SK-N-SH (cell line): ENCODE results near the gene FZD10. TPM values are rescaled to one million over a fixed set of nuclear protein-coding genes. Genes with fewer than 3 reads are reported as not detected.

ENCODE experiments used
- CTCF ChIA-PET: fragments of 300-600, 350-600 bp; formaldehyde crosslinking; extraction: SDS; loops from one replicate; lab custom pipeline; 2021; lab: Yijun Ruan, JAX
- POLR2A ChIA-PET: fragments of 350-600 bp; sonication (Branson Sonifier 250); formaldehyde crosslinking; extraction: SDS; loops from one replicate; lab custom pipeline; 2020; ENCODE audit warnings: antibody characterized with exemption, inconsistent platforms; lab: Yijun Ruan, JAX
- DNase-seq: peaks from one replicate; pipeline ENCODE4 v3.0.0; 2012
- H2AFZ ChIP-seq: fragments of 200-600 bp; sonication (generic); 2 replicates; pipeline ENCODE4 v1.8.1; 2016; ENCODE audit warnings: antibody characterized with exemption, mild to moderate bottlenecking, low read depth
- H3F3A ChIP-seq: fragments of 200-600 bp; sonication (generic); replicated peaks from 2 replicates; pipeline ENCODE3; 2016; ENCODE audit warnings: antibody characterized with exemption, mild to moderate bottlenecking; ENCODE audit not compliant: insufficient read depth
- H3K27ac ChIP-seq, 2 experiments: fragments of 200-500 bp in 1 of 2; fragments of 200-600 bp in 1 of 2; sonication (Bioruptor generic) in 1 of 2; sonication (generic), shearing (Covaris generic) in 1 of 2; 2 replicates each; pipeline versions ENCODE4 v1.5.1 to v1.6.1; 2014 to 2016; ENCODE audit warnings: low read depth in 2 of 2, inconsistent platforms in 1 of 2, low read length in 1 of 2, mild to moderate bottlenecking in 1 of 2, mixed read lengths in 1 of 2
- H3K27me3 ChIP-seq: fragments of 200-600 bp; sonication (generic), shearing (Covaris generic); 2 replicates; pipeline ENCODE4 v1.6.1; 2016; ENCODE audit warnings: mixed run types; ENCODE audit not compliant: insufficient read depth
- H3K36me3 ChIP-seq, 2 experiments: fragments of 200-500 bp in 1 of 2; fragments of 200-600 bp in 1 of 2; sonication (Bioruptor generic) in 1 of 2; sonication (generic) in 1 of 2; replicated peaks in 1 of 2; 2 replicates each; pipeline versions ENCODE3 to v1.5.1; 2014 to 2016; ENCODE audit warnings: low read length in 1 of 2, mild to moderate bottlenecking in 1 of 2; ENCODE audit not compliant: insufficient read depth in 2 of 2, control insufficient read depth in 1 of 2
- H3K4me1 ChIP-seq, 2 experiments: fragments of 200-500 bp in 1 of 2; fragments of 200-600 bp in 1 of 2; sonication (Bioruptor generic) in 1 of 2; sonication (generic), shearing (Covaris generic) in 1 of 2; 2 replicates each; pipeline versions ENCODE4 v1.5.1 to v1.6.1; 2014 to 2016; ENCODE audit warnings: low read depth in 1 of 2, low read length in 1 of 2, mixed run types in 1 of 2; ENCODE audit not compliant: insufficient read depth in 2 of 2, control insufficient read depth in 1 of 2
- H3K4me2 ChIP-seq: fragments of 200-600 bp; sonication (generic), shearing (Covaris generic); 2 replicates; pipeline ENCODE4 v1.6.1; 2017; ENCODE audit warnings: mixed run types
- H3K4me3 ChIP-seq, 2 experiments: fragments of 200-500 bp in 1 of 2; fragments of 200-600 bp in 1 of 2; sonication (Bioruptor generic) in 1 of 2; sonication (generic), shearing (Covaris generic) in 1 of 2; 2 replicates each; pipeline versions ENCODE4 v1.5.1 to v1.8.1; 2014 to 2016; ENCODE audit warnings: low read depth in 2 of 2, inconsistent platforms in 1 of 2, low read length in 1 of 2, mild to moderate bottlenecking in 1 of 2, mixed read lengths in 1 of 2, moderate library complexity in 1 of 2
- H3K79me2 ChIP-seq: fragments of 200-600 bp; sonication (generic); 2 replicates; pipeline ENCODE4 v1.8.1; 2017; ENCODE audit warnings: mild to moderate bottlenecking; ENCODE audit not compliant: insufficient read depth
- H3K9ac ChIP-seq: fragments of 200-600 bp; sonication (generic); 2 replicates; pipeline ENCODE4 v1.6.1; 2017; ENCODE audit warnings: mixed run types
- H3K9me2 ChIP-seq: fragments of 200-600 bp; sonication (generic); 2 replicates; pipeline ENCODE4 v1.6.1; 2017; ENCODE audit warnings: mixed run types
- H3K9me3 ChIP-seq: fragments of 200-600 bp; sonication (generic); 2 replicates; pipeline ENCODE4 v1.6.1; 2017; ENCODE audit warnings: mixed run types, mild to moderate bottlenecking, moderate library complexity
- H4K20me1 ChIP-seq: fragments of 200-600 bp; sonication (generic); 2 replicates; pipeline ENCODE4 v1.6.1; 2017; ENCODE audit warnings: mild to moderate bottlenecking, mixed run types; ENCODE audit not compliant: insufficient read depth
- ELF1 ChIP-seq: IDR thresholded peaks from 2 replicates; pipeline ENCODE4 v1.4.0; 2012
- EP300 ChIP-seq, 2 experiments: IDR thresholded peaks; 2 replicates each; pipeline versions ENCODE4 v1.4.0 to v1.6.1; 2012; ENCODE audit warnings: borderline replicate concordance in 1 of 2, low read depth in 1 of 2, low read length in 1 of 2
- FOSL2 ChIP-seq: IDR thresholded peaks from 2 replicates; pipeline ENCODE4 v1.4.0; 2012; ENCODE audit warnings: low read depth, mild to moderate bottlenecking, moderate library complexity, borderline replicate concordance
- GATA2 ChIP-seq: sonication (generic); formaldehyde crosslinking; IDR thresholded peaks from 2 replicates; pipeline ENCODE4 v1.5.0; 2020; ENCODE audit warnings: mild to moderate bottlenecking, missing genetic modification reagents
- JUND ChIP-seq: IDR thresholded peaks from 2 replicates; pipeline ENCODE4 v1.4.0; 2012
- MAX ChIP-seq: IDR thresholded peaks from 2 replicates; pipeline ENCODE4 v1.4.0; 2012; ENCODE audit warnings: low read depth
- NFIC ChIP-seq: IDR thresholded peaks from 2 replicates; pipeline ENCODE4 v1.4.0; 2012; ENCODE audit warnings: borderline replicate concordance
- NRF1 ChIP-seq: IDR thresholded peaks from 2 replicates; pipeline ENCODE4 v1.6.1; 2012; ENCODE audit warnings: low read depth, mild to moderate bottlenecking, low read length
- RCOR1 ChIP-seq: fragments of 150-350 bp; IDR thresholded peaks from 2 replicates; pipeline ENCODE4 v1.6.1; 2017; ENCODE audit warnings: antibody characterized with exemption, low read length
- REST ChIP-seq: IDR thresholded peaks from 2 replicates; pipeline ENCODE4 v1.6.1; 2012; ENCODE audit warnings: mild to moderate bottlenecking, low read depth, low read length, moderate library complexity
- RXRA ChIP-seq: IDR thresholded peaks from 2 replicates; pipeline ENCODE4 v1.4.0; 2012; ENCODE audit warnings: low read depth, mild to moderate bottlenecking, borderline replicate concordance
- WGBS: methylation state at CpG from one replicate; pipeline ENCODE4 v1.1.6; 2017; ENCODE audit warnings: low lambda C conversion rate; 5-methylcytosine and 5-hydroxymethylcytosine counted together
- polyA plus RNA-seq, 3 experiments: library from polyadenylated mRNA; depleted of rRNA; stranded (reverse); fragments of >200 nt; gene quantifications; 2 replicates each; pipeline ENCODE4 v1.2.3, GENCODE V29; 2012
- TF ChIP-seq, protein P1 (sequence below): IDR thresholded peaks from 2 replicates; pipeline ENCODE4 v1.4.0; 2012; ENCODE audit warnings: low read depth, borderline replicate concordance
- TF ChIP-seq, protein P2 (sequence below): fragments of 150-350 bp; IDR thresholded peaks from 2 replicates; pipeline ENCODE4 v1.6.1; 2016; ENCODE audit warnings: mild to moderate bottlenecking, low read depth, low read length

The FZD10 gene
- polyA plus RNA-seq, 1 of the 3 experiments (the other 2 are of a cell fraction) = not detected

DNA sequence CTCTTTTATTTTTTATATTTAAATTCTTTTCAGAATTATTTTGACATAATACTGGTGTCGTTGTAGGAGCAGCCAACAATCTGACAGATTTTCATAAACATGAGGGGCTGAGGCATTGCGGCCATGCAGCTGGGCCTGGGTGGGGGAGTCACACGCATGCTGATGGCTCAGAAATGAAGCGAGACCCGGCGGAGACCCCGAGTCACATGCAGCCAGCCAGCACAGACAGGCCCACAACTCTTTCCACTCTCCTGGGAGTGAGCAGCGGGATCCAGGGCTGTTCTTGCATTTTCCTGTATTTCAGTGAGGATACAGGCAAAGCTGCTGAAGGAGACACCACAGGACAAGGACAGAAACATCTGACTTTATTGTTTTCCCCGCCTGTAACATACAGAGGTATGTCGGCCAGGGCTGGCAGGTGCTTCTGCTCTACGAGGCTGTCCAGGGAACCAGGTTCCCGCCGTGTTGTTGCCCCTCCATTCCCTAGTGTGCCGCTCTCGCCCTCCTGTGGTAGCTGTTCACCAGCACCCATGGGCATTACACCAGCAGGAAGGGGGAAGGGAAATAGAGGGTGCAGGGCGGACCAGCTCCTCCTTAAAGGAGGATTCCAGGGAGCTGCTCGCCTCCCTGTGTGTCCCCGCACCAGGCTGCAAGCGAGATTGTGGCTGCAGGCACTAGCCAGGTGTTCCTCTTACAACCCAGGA is 30.5 kb downstream of the FZD10 start:
- CTCF ChIA-PET = interaction anchor here (1.4 kb wide), 1 partner anchor 166 kb away, joined by 4 read pairs; no protein-coding TSS in a partner anchor
- TF ChIP-seq JUND (no peak), NRF1 (no peak), RCOR1 (no peak), REST (no peak)
- TF ChIP-seq, protein P1, sequence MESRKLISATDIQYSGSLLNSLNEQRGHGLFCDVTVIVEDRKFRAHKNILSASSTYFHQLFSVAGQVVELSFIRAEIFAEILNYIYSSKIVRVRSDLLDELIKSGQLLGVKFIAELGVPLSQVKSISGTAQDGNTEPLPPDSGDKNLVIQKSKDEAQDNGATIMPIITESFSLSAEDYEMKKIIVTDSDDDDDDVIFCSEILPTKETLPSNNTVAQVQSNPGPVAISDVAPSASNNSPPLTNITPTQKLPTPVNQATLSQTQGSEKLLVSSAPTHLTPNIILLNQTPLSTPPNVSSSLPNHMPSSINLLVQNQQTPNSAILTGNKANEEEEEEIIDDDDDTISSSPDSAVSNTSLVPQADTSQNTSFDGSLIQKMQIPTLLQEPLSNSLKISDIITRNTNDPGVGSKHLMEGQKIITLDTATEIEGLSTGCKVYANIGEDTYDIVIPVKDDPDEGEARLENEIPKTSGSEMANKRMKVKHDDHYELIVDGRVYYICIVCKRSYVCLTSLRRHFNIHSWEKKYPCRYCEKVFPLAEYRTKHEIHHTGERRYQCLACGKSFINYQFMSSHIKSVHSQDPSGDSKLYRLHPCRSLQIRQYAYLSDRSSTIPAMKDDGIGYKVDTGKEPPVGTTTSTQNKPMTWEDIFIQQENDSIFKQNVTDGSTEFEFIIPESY = no peak

DNA sequence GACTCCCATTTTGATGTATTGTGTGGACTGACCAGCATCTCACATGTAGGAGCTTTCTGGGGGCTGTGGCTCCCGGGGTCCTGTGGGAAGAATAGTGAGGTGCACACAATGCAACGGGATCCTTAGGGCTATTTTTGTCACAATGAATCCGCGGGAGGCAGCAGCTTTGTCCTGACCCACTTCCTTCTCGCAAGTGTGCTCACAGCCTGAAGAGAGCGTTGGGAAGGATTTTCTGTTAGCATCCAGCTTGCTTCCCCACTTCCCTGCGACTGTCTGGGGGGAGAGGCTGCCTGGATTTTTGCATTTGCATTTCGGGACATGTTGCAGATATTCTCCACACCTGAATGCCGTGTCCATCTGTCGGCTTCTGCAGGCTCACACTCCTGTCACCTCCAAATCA is 31.9 kb downstream of the FZD10 start:
- no peaks in the 10 kb centered on the region for H4K20me1 ChIP-seq
- H3K4me3 ChIP-seq = no peak overlapping the region
- TF ChIP-seq, protein P2, sequence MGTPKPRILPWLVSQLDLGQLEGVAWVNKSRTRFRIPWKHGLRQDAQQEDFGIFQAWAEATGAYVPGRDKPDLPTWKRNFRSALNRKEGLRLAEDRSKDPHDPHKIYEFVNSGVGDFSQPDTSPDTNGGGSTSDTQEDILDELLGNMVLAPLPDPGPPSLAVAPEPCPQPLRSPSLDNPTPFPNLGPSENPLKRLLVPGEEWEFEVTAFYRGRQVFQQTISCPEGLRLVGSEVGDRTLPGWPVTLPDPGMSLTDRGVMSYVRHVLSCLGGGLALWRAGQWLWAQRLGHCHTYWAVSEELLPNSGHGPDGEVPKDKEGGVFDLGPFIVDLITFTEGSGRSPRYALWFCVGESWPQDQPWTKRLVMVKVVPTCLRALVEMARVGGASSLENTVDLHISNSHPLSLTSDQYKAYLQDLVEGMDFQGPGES = no peak
- TF ChIP-seq GATA2 (no peak), FOSL2 (no peak), MAX (no peak), ELF1 (no peak), RXRA (no peak), NFIC (no peak), EP300 (IDR thresholded peaks at IDR 0.05; ENCODE audit: borderline replicate concordance in 1 of 2, low read depth in 1 of 2, low read length in 1 of 2) (no peak)
- no peak overlapping the region for H2AFZ ChIP-seq
- H3F3A ChIP-seq = no peaks in the 10 kb centered on the region
- no peaks in the 10 kb centered on the region for H3K9me3 ChIP-seq
- no peak overlapping the region for H3K27ac ChIP-seq
- CTCF ChIA-PET = interaction anchor here (0.8 kb wide), 1 partner anchor 19 kb away, joined by 3 read pairs; no protein-coding TSS in a partner anchor
- H3K9ac ChIP-seq = no peak overlapping the region
- no peaks in the 10 kb centered on the region for H3K9me2 ChIP-seq
- DNase-seq = no peak
- no peak overlapping the region for H3K4me2 ChIP-seq
- no peaks in the 10 kb centered on the region for H3K4me1 ChIP-seq
- no peaks in the 10 kb centered on the region for H3K27me3 ChIP-seq
- WGBS = 23% methylated on average over 5 of the region's 10 CpGs
- H3K36me3 ChIP-seq = no peaks in the 10 kb centered on the region
- H3K79me2 ChIP-seq = no peaks in the 10 kb centered on the region
- POLR2A ChIA-PET = no interaction called here

More for the DNA sequence above, 30.5 kb downstream of the FZD10 start:
- no peaks in the 10 kb centered on the region for H4K20me1 ChIP-seq
- POLR2A ChIA-PET = no interaction called here
- no peaks in the 10 kb centered on the region for H3K9me3 ChIP-seq
- H3K27ac ChIP-seq = no peak overlapping the region
- DNase-seq = no peak
- H3K4me2 ChIP-seq = no peak overlapping the region
- H3F3A ChIP-seq = no peaks in the 10 kb centered on the region
- no peaks in the 10 kb centered on the region for H3K9me2 ChIP-seq
- no peak overlapping the region for H3K4me3 ChIP-seq
- no peaks in the 10 kb centered on the region for H3K36me3 ChIP-seq
- no peaks in the 10 kb centered on the region for H3K4me1 ChIP-seq
- H3K9ac ChIP-seq = no peak overlapping the region
- no peaks in the 10 kb centered on the region for H3K27me3 ChIP-seq
- no peaks in the 10 kb centered on the region for H3K79me2 ChIP-seq
- 55% methylated on average over 15 of the region's 19 CpGs for WGBS
- H2AFZ ChIP-seq = no peak overlapping the region
